ENCODE data around the gene DBH.

DBH gene

DNA sequence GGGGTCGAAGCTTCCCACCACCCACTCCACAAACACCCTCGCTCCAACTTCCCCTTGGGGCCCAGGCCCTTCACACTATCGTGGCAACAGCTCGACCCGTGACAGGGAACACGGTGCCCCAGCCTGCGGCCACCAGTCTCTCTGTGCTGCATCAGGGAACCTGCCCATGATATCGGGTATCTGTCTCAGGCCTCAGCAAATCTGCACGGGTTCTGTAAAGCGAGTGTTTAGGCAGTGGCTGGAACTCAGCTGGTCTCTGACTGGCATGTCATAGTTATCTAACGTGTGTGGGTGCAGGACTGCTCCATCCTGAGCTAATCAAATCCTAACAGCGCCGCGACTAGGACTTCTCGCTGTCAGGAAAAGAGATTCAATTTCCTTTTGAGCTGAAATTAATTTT is 42.9 kb downstream of the DBH start:
- Histone ChIP-seq H3K9ac (ENCODE audit: low read length) (no peak overlapping the region), H3K9me2 (replicated peaks; ENCODE audit: insufficient read depth, low read length) (no peaks in the 10 kb centered on the region), H4K20me1 (ENCODE audit: low read depth, low read length) (no peaks in the 10 kb centered on the region), H3K4me3 (ENCODE audit: insufficient read depth, low read length, poor library complexity, severe bottlenecking) (no peak overlapping the region), H3K27me3 (ENCODE audit: low read length) (no peaks in the 10 kb centered on the region), H3K27ac (ENCODE audit: low read depth, low read length) (no peak overlapping the region), H3K9me3 (ENCODE audit: insufficient read depth, low read length) (no peaks in the 10 kb centered on the region), H3K4me2 (ENCODE audit: low read depth, low read length, poor library complexity, severe bottlenecking) (no peak overlapping the region), H2AFZ (ENCODE audit: low read depth, low read length, severe bottlenecking) (no peak overlapping the region), H3F3A (ENCODE audit: insufficient read depth) (no peaks in the 10 kb centered on the region), H3K36me3 (ENCODE audit: low read length) (no peaks in the 10 kb centered on the region), H3K79me2 (ENCODE audit: insufficient read depth, low read length) (no peaks in the 10 kb centered on the region)
- TF ChIP-seq, protein P1, sequence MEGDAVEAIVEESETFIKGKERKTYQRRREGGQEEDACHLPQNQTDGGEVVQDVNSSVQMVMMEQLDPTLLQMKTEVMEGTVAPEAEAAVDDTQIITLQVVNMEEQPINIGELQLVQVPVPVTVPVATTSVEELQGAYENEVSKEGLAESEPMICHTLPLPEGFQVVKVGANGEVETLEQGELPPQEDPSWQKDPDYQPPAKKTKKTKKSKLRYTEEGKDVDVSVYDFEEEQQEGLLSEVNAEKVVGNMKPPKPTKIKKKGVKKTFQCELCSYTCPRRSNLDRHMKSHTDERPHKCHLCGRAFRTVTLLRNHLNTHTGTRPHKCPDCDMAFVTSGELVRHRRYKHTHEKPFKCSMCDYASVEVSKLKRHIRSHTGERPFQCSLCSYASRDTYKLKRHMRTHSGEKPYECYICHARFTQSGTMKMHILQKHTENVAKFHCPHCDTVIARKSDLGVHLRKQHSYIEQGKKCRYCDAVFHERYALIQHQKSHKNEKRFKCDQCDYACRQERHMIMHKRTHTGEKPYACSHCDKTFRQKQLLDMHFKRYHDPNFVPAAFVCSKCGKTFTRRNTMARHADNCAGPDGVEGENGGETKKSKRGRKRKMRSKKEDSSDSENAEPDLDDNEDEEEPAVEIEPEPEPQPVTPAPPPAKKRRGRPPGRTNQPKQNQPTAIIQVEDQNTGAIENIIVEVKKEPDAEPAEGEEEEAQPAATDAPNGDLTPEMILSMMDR (IDR thresholded peaks at IDR 0.05; ENCODE audit: insufficient read depth, low read length, poor library complexity, severe bottlenecking), result no peak
- TF ChIP-seq EZH2phosphoT487 (conservative IDR thresholded peaks at IDR 0.05; ENCODE audit: low read length), result no peak

DNA sequence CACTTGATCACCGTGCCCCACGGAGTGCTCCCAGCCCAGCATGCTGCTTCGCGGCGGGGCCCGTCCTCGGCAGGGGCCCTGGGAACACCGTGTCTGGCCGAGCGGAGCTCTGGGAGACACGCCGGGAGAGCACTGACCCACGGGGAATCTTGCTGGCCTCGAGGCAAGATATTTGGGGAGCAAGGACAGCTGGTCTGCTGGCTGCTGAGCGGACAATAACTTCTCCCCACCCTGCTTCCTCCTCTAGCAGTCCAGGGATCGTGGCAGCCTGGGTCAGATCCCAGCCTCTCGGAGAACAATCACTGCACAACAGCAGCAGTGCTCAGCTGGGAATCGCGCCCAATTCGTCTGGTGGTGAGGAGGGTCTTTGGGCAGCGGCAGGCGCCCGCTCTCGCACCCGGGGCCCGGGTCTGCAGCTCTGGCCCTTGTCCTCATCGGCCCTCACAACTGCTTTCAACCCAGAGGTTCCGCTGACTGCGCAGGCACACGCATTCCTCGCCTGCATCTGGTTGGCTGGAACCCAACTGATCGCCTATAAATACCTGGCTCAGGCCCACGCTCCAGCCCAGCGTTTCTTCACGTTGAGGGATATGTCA is 43.4 kb downstream of the DBH start:
- Histone ChIP-seq H2AFZ (ENCODE audit: low read depth, low read length, severe bottlenecking) (no peak overlapping the region), H3F3A (ENCODE audit: insufficient read depth) (no peaks in the 10 kb centered on the region), H3K4me3 (ENCODE audit: insufficient read depth, low read length, poor library complexity, severe bottlenecking) (no peak overlapping the region), H3K9me2 (replicated peaks; ENCODE audit: insufficient read depth, low read length) (no peaks in the 10 kb centered on the region), H3K9ac (ENCODE audit: low read length) (no peak overlapping the region), H3K4me2 (ENCODE audit: low read depth, low read length, poor library complexity, severe bottlenecking) (no peak overlapping the region), H3K36me3 (ENCODE audit: low read length) (no peaks in the 10 kb centered on the region), H3K27ac (ENCODE audit: low read depth, low read length) (no peak overlapping the region), H3K79me2 (ENCODE audit: insufficient read depth, low read length) (no peaks in the 10 kb centered on the region), H3K27me3 (ENCODE audit: low read length) (no peaks in the 10 kb centered on the region), H3K9me3 (ENCODE audit: insufficient read depth, low read length) (no peaks in the 10 kb centered on the region), H4K20me1 (ENCODE audit: low read depth, low read length) (no peaks in the 10 kb centered on the region)
- TF ChIP-seq EZH2phosphoT487 (conservative IDR thresholded peaks at IDR 0.05; ENCODE audit: low read length), result no peak

DNA sequence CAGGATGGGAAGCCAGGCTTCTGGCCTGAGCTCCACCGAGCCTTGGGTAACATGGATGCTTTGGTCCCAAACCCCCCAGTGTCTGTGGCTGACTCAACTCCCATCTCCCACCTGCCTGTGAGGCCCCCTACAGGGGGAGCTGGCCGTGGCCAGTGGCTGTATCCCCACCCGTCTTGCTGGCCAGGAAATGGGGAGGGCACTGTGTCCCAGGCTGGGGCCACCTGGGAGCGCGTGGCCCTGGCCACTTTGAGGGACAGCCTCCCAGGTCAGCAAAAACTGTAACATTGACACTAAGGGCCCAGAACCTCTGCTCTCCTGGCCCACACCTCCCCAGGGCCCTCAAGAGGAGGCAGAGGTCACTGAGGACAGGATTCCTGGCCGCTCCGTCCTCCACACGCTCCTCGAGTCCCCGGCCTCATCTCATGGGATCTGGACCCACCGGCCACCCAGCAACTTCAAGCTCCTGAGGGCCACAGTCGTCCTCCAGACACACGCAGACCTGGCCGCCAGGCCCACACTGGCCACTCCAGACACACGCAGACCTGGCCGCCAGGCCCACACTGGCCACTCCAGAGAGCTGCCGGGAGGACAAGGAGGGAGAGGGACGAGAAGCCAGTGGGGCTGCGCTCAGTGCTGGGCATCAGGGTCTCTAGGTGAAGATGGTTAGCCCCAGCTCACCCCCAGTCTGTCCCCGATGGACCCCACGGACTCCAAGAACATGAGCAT is 44.2 kb downstream of the DBH start:
- no peak overlapping the region for H3K9ac ChIP-seq (ENCODE audit: low read length)
- H3K36me3 ChIP-seq (ENCODE audit: low read length), result no peaks in the 10 kb centered on the region
- H2AFZ ChIP-seq (ENCODE audit: low read depth, low read length, severe bottlenecking), result no peak overlapping the region
- H3K79me2 ChIP-seq (ENCODE audit: insufficient read depth, low read length), result no peaks in the 10 kb centered on the region
- H3K9me2 ChIP-seq (replicated peaks; ENCODE audit: insufficient read depth, low read length), result no peaks in the 10 kb centered on the region
- no peaks in the 10 kb centered on the region for H4K20me1 ChIP-seq (ENCODE audit: low read depth, low read length)
- H3K4me3 ChIP-seq (ENCODE audit: insufficient read depth, low read length, poor library complexity, severe bottlenecking), result no peak overlapping the region
- TF ChIP-seq, protein P1 (IDR thresholded peaks at IDR 0.05; ENCODE audit: insufficient read depth, low read length, poor library complexity, severe bottlenecking), result no peak
- no peak for TF ChIP-seq EZH2phosphoT487 (conservative IDR thresholded peaks at IDR 0.05; ENCODE audit: low read length)
- no peaks in the 10 kb centered on the region for H3K27me3 ChIP-seq (ENCODE audit: low read length)
- H3K27ac ChIP-seq (ENCODE audit: low read depth, low read length), result no peak overlapping the region
- H3K9me3 ChIP-seq (ENCODE audit: insufficient read depth, low read length), result no peaks in the 10 kb centered on the region
- H3F3A ChIP-seq (ENCODE audit: insufficient read depth), result no peaks in the 10 kb centered on the region
- H3K4me2 ChIP-seq (ENCODE audit: low read depth, low read length, poor library complexity, severe bottlenecking), result no peak overlapping the region
